Measurements from ENCODE around the gene SOX6.

DNA sequence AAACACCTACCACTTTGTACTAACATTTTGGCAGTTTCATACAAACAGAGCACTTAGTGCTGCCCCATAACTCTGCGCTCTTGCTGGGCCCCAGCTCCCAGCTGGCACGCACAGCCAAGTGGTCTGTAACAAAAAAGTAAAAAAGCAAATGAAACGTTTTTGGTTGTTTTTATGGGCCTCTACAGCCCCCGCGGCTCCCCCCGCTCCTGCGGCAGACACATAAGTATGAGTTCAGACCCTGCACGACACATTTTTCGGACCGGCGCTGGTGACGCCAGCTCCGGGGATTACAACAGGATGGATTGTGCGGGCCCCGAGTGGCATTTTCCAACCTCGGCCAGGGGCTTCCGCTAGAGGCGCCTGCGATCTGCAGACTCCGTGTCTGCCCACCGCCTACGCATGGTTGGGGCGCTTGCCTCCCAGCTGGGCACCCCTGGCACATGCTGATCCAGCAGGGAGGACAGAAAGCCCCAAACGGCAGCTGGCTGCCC, 418.2 kb downstream of the SOX6 start:
- TF ChIP-seq POLR2AphosphoS5 (IDR thresholded peaks at IDR 0.05; ENCODE audit: low read depth) = no peak
- TF ChIP-seq, protein P1, sequence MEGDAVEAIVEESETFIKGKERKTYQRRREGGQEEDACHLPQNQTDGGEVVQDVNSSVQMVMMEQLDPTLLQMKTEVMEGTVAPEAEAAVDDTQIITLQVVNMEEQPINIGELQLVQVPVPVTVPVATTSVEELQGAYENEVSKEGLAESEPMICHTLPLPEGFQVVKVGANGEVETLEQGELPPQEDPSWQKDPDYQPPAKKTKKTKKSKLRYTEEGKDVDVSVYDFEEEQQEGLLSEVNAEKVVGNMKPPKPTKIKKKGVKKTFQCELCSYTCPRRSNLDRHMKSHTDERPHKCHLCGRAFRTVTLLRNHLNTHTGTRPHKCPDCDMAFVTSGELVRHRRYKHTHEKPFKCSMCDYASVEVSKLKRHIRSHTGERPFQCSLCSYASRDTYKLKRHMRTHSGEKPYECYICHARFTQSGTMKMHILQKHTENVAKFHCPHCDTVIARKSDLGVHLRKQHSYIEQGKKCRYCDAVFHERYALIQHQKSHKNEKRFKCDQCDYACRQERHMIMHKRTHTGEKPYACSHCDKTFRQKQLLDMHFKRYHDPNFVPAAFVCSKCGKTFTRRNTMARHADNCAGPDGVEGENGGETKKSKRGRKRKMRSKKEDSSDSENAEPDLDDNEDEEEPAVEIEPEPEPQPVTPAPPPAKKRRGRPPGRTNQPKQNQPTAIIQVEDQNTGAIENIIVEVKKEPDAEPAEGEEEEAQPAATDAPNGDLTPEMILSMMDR (conservative IDR thresholded peaks at IDR 0.05; ENCODE audit: low read depth in 2 of 2) = no peak
- TF ChIP-seq EZH2phosphoT487 (IDR thresholded peaks at IDR 0.05; ENCODE audit: unreplicated experiment) = no peak
- TF ChIP-seq, protein P2, sequence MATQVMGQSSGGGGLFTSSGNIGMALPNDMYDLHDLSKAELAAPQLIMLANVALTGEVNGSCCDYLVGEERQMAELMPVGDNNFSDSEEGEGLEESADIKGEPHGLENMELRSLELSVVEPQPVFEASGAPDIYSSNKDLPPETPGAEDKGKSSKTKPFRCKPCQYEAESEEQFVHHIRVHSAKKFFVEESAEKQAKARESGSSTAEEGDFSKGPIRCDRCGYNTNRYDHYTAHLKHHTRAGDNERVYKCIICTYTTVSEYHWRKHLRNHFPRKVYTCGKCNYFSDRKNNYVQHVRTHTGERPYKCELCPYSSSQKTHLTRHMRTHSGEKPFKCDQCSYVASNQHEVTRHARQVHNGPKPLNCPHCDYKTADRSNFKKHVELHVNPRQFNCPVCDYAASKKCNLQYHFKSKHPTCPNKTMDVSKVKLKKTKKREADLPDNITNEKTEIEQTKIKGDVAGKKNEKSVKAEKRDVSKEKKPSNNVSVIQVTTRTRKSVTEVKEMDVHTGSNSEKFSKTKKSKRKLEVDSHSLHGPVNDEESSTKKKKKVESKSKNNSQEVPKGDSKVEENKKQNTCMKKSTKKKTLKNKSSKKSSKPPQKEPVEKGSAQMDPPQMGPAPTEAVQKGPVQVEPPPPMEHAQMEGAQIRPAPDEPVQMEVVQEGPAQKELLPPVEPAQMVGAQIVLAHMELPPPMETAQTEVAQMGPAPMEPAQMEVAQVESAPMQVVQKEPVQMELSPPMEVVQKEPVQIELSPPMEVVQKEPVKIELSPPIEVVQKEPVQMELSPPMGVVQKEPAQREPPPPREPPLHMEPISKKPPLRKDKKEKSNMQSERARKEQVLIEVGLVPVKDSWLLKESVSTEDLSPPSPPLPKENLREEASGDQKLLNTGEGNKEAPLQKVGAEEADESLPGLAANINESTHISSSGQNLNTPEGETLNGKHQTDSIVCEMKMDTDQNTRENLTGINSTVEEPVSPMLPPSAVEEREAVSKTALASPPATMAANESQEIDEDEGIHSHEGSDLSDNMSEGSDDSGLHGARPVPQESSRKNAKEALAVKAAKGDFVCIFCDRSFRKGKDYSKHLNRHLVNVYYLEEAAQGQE (IDR thresholded peaks at IDR 0.05; ENCODE audit: unreplicated experiment) = no peak
- no peak for TF ChIP-seq JUNB (IDR thresholded peaks at IDR 0.05; ENCODE audit: unreplicated experiment)
- TF ChIP-seq CREB1 (CRISPR knock-in tag; IDR thresholded peaks at IDR 0.05; ENCODE audit: low read depth) = no peak
- TF ChIP-seq EZH2 (IDR thresholded peaks at IDR 0.05; ENCODE audit: low read depth, unreplicated experiment) = no peak
- no peak for TF ChIP-seq ZNF114 (CRISPR knock-in tag; IDR thresholded peaks at IDR 0.05)
- TF ChIP-seq NANOG (IDR thresholded peaks at IDR 0.05; ENCODE audit: borderline replicate concordance) = no peak
- no peak for TF ChIP-seq STAT1 (IDR thresholded peaks at IDR 0.05; ENCODE audit: unreplicated experiment)
- TF ChIP-seq, protein P3, sequence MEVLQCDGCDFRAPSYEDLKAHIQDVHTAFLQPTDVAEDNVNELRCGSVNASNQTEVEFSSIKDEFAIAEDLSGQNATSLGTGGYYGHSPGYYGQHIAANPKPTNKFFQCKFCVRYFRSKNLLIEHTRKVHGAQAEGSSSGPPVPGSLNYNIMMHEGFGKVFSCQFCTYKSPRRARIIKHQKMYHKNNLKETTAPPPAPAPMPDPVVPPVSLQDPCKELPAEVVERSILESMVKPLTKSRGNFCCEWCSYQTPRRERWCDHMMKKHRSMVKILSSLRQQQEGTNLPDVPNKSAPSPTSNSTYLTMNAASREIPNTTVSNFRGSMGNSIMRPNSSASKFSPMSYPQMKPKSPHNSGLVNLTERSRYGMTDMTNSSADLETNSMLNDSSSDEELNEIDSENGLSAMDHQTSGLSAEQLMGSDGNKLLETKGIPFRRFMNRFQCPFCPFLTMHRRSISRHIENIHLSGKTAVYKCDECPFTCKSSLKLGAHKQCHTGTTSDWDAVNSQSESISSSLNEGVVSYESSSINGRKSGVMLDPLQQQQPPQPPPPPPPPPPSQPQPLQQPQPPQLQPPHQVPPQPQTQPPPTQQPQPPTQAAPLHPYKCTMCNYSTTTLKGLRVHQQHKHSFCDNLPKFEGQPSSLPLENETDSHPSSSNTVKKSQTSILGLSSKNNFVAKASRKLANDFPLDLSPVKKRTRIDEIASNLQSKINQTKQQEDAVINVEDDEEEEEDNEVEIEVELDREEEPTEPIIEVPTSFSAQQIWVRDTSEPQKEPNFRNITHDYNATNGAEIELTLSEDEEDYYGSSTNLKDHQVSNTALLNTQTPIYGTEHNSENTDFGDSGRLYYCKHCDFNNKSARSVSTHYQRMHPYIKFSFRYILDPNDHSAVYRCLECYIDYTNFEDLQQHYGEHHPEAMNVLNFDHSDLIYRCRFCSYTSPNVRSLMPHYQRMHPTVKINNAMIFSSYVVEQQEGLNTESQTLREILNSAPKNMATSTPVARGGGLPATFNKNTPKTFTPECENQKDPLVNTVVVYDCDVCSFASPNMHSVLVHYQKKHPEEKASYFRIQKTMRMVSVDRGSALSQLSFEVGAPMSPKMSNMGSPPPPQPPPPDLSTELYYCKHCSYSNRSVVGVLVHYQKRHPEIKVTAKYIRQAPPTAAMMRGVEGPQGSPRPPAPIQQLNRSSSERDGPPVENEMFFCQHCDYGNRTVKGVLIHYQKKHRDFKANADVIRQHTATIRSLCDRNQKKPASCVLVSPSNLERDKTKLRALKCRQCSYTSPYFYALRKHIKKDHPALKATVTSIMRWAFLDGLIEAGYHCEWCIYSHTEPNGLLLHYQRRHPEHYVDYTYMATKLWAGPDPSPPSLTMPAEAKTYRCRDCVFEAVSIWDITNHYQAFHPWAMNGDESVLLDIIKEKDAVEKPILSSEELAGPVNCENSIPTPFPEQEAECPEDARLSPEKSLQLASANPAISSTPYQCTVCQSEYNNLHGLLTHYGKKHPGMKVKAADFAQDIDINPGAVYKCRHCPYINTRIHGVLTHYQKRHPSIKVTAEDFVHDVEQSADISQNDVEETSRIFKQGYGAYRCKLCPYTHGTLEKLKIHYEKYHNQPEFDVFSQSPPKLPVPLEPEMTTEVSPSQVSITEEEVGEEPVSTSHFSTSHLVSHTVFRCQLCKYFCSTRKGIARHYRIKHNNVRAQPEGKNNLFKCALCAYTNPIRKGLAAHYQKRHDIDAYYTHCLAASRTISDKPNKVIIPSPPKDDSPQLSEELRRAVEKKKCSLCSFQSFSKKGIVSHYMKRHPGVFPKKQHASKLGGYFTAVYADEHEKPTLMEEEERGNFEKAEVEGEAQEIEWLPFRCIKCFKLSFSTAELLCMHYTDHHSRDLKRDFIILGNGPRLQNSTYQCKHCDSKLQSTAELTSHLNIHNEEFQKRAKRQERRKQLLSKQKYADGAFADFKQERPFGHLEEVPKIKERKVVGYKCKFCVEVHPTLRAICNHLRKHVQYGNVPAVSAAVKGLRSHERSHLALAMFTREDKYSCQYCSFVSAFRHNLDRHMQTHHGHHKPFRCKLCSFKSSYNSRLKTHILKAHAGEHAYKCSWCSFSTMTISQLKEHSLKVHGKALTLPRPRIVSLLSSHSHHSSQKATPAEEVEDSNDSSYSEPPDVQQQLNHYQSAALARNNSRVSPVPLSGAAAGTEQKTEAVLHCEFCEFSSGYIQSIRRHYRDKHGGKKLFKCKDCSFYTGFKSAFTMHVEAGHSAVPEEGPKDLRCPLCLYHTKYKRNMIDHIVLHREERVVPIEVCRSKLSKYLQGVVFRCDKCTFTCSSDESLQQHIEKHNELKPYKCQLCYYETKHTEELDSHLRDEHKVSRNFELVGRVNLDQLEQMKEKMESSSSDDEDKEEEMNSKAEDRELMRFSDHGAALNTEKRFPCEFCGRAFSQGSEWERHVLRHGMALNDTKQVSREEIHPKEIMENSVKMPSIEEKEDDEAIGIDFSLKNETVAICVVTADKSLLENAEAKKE (CRISPR knock-in tag; IDR thresholded peaks at IDR 0.05) = no peak

All from GM23338 (cell line).